A204.1 (cell line): ENCODE data around the gene FIGNL2.
"Not testable (repeated sequence)": the region's sequence is repeated elsewhere in the genome, so short reads cannot be mapped to it uniquely, and the experiment has no call there.

ENCODE experiments used
- FAIRE-seq: peaks from 2 replicates; lab custom pipeline; 2012; peaks lifted over from hg19 to GRCh38; lab: Jason Lieb, UNC

FIGNL2 gene

DNA sequence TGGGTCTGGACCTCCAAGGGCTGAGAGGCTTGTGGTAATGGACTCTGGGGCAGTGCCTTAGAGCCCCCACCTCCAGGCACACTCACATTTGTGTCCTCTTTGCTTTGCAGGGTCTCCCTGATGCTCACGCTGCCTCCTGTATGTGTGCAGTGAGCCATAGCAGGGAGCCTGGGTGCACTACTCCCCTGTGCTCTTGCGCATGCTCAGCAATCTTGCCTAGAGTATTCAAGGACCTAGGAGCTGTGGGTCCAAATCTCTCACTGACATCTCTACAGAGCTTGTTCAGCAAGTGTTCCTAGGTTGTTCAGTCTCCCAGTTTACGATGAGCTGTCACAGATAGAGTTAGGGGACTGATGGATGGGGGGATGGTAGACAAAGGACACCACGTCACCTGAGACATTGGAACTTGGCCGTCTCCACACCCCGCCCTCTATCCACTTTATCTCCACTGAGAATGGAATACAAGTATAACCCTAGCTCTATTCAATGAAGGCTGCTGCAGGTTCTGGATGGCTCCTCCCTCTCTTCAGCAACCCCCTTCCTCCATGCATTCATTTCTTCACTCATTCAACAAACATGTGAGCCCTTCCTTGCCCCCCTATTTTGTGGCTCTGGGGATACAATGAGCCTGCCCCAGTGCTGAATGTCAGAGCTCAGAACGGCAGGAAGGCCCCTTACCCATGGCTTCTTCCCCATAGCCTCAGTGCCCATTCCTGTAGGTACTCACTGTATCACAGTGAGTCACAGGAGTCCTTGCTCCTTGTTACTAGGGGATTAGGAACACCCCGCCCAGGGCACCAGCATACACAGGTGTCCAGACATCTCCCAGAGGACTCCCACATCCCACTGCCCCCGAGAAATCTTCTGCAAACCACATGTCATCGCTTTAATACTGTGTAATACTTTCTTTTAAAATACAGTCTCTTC lies 31.2 kb downstream of the FIGNL2 start:
- no peak for FAIRE-seq

DNA sequence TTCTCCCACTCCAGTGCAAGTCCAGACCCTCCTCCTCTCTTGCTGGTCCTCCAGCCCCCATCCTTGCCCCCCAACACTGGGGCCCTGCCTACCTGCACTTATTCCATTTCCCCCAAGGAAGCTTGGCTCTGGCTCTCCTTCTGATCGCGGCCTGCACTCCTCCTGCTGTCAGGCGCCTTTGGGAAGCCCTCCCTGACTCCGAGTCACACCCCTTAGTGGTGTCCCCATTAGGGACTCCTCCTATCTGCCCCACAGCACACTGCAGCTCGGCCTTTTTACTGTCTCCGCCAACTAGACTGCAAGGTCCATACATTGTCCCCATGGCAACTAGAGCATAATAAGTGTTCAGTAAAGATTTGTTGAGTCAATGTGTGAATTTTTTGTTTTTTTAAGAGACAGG lies 32.9 kb downstream of the FIGNL2 start:
- no peak for FAIRE-seq

DNA sequence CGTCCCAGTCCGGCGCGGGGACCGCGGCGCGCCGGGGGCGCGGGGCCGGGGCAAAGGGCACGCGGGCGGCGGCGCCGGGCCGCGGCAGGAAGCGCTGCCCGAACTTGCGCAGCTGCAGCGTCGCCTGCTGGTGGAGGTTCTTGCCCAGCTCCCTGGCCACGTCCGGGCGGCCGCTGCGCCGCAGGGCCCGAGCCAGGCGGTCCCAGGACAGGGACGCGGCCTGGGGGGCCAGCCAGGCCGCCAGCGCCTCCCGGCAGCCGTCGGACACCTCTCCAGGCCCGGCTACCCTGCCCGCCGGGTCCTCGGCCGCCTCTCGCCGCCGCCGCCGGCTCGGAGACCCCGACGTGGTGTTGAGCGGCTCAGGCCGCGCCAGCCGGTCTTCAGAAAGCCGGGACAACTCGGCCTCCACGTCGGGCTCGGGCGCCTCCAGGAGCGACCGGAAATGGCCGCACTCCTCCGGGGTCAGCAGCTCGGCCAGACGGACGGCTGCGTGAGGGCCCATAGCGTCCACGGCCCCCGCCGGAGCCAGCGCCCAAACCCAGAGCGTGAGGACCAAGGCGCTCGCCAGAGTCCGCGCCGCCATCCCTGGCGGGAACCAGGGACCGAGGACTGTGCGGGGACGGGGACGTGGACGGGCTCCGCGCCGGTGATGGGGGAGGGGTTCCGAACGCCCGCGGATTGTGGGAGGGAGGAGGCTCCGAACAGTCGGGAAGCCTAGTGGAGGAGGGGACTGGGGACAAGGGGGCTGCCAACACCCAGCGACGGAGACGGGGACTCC lies 34.0 kb downstream of the FIGNL2 start:
- FAIRE-seq = no peak

DNA sequence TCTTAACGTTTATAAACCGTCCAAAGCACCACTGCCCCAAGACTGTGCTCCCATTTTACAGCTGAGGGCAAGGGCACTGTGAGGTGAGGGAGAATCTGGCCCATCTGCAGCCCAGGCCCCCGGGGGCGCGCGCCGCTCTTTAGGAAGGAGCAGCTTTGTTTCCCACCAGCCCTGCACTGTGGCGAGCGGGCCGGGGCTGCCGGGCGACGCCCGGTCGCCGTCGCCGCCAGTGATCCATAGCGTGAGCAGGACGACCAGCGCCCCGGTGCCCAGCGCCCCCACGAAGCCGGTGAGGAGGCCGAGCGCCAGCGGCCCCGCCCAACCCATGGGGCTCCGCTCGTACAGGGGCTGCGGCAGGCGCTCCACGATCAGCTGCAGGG lies 34.6 kb downstream of the FIGNL2 start:
- FAIRE-seq = no peak

DNA sequence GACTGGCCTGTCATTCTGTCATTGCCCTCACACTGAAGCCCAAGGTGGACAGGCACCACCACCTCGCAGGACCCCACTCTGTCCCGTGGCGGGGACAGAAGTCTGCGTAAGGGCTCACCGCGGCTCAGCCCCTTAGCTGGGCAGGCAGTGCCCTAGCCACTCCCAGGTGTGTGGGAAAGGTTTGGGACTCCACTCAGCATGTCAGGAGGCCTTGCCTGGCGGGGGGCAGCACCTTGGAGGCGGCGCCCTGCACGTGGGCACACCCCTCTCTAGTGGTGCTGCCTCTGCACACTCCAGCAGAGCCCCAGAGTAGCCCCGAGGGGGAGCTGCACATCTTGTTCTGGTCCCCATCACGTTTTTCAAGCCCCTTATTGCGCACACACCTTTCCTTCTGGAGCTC lies 35.6 kb downstream of the FIGNL2 start:
- FAIRE-seq = no peak

DNA sequence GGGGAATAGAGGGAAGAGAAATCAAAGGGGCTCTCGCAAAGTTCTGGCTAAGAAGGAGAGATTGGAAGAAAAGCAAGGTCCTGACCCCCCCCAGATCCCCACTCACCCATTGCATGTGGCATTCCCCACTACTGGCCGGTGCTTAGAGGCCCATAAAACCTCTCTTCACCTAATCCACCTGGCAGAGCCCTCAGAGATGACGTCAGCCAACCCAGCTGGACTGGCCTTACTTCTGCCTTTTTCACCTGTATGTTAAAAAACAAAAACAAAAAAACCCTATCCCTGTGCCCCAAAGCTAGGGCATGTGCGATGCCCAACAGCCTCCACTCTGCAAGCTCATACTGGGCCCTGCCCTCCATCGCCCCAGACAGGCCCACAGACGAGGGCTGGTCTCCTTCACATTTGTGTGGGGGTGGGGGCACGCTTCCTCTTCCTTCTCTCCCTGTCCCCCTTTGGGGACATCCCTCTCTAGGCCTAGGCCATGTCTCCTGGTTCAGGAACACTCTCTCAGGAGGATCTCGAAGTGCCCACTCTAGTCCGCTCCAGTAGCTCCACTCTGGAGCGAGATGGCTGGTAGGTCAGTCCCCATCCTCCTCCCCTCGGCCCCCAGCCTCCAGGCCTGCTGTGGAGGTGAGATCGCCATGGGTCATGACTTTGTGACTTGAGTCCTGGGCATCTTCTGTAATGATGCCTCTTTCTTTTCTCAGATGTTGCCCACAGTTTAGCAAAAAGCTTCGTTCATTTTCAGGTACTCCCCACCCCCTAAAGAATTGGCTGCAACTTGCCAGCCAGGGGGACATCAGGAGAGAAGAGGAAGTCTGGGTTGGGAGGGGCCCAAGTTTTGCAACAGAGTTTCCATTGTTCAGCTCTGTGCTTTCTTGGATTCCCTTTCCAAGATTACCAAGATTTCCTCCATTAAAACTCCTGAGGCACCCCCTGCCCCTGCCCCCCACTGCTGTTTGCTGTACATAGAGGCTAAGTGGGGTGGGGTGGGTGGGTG lies 37.0 kb downstream of the FIGNL2 start:
- no peak for FAIRE-seq

DNA sequence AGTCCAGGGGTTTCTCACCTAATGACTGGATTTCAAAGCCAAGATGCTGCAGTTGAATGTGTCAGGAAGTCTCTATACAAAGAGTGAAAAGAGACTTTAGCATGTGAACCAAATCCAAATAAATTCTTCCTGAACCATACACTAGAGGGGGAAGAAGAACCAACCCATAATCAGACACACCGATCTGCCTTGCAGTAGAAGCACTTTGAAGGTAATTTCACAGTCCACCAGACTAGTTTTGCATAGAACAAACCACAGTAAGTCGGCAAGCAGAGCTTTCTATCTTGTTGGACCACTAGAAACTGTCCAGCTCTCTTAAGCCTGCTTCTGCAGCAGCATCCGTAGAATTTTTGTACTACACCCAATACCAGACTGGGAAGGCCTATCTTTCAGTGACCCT lies 39.3 kb downstream of the FIGNL2 start:
- FAIRE-seq = no peak

DNA sequence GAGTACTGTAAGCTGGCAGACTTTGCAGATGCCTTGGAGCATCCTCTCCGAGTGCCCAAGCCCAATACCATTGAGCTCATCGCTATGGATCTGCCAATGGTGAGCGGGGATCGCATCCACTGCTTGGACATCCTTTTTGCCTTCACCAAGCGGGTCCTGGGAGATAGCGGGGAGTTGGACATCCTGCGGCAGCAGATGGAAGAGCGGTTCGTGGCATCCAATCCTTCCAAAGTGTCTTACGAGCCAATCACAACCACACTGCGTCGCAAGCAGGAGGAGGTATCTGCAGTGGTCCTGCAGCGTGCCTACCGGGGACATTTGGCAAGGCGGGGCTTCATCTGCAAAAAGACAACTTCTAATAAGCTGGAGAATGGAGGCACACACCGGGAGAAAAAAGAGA lies 41.6 kb downstream of the FIGNL2 start:
- no peak for FAIRE-seq

DNA sequence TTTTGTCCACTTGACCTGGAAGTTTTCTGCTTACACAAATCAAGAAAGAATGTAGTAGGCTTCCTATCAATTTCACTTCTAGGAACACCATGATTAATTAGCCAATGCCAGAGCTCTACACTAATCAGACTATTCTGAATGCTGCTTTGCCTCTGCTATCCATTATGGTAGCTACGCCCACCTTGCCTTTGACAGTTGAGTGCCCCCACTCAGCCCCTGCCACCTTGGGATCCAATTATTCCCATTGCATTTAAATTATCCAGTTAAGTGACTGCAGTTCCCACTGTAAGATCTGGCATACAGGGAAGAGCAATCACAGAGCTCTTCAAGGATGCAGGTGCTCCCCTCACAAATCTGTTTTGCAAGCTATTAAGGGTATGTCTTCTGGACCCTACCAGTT lies 47.5 kb downstream of the FIGNL2 start:
- FAIRE-seq = no peak

DNA sequence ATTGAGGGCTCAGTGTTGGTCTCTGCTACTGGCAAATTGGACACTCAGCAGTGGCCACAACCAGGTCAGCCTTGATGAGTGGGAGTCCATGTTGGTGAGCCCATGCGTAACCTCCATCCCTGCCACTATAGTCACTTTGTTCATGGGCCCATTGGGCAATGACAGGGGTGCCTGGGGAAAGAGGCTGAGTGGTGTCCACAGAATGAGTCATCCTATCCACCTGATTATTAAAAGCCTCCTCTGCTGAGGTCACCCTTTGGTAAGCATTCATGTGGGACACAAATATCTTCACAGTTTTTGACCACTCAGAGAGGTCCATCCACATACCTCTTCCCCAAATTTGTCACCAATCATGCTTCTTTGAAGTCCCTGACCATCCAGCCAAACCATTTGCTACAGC lies 50.0 kb downstream of the FIGNL2 start:
- no peak for FAIRE-seq

DNA sequence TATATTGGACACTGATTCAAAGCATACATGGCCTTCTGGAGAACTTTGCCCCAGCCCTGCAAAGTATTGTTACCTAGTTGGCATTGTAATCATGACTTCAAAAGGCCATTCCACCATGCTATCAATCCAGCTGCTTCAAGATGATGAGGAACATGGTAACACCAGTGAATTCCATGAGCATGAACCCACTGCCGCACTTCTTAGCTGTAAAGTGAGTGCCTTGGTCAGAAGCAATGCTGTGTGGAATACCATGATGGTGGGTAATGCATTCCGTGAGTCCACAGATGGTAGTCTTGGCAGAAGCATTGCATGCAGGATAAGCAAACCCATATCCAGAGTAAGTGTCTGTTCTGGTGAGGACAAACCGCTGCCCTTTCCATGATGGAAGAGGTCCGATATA lies 50.5 kb downstream of the FIGNL2 start:
- not testable (repeated sequence) for FAIRE-seq

DNA sequence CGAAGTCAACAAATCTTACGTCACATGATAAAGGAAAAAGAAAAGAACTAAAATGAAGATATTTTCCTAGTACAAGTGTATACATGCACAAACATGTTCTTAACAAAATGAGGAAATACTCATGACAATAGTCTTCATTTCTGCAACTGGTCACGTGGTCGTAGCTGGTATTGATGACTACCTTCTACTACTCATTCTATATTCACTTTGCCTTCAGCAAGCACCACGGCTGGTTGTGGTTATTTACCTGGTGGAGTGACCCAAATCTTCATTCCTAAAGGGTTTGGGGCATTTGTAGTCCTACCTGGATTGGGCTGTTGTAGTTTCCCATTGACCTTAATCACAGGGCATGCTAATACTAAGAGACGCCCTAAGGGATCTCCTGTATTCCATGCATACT lies 51.2 kb downstream of the FIGNL2 start:
- no peak for FAIRE-seq

DNA sequence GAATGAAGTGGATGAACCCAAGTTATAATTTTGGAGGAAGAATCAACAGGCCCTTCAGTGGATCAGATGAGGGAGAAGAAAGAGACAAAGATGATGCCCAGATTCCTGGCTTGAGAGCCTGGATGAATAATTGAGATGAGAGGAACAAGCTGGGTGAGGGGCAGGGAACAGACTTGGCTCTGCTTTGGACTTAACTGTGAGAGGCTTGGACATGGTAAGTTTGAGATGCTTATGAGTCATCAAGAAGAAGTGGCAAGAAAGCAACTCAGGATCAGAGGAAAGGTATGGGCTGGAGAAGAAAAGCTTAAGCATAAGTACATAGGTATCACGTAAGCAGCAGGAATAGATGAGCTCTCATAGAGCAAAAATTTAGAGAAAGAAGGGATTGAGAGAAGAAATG lies 55.3 kb downstream of the FIGNL2 start:
- FAIRE-seq = no peak

DNA sequence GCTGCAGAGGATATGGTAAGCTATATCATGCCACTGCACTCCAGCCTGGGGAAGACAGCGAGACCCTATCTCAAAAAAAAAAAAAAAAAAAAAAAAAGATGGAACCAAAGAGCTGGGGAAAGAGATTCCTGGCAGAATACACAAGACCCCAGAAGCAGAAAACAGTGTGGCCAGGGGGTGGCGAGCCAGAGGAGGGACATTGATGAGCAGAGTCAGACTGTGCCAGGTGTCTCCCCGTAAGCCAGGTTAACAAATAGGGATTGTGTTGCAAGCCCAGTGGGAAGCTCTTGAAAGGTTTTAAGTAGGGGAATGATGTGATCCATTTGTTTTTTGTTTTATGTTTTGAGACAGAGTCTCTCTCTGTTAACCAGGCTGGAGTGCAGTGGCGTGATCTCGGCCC lies 56.1 kb downstream of the FIGNL2 start:
- no peak for FAIRE-seq

DNA sequence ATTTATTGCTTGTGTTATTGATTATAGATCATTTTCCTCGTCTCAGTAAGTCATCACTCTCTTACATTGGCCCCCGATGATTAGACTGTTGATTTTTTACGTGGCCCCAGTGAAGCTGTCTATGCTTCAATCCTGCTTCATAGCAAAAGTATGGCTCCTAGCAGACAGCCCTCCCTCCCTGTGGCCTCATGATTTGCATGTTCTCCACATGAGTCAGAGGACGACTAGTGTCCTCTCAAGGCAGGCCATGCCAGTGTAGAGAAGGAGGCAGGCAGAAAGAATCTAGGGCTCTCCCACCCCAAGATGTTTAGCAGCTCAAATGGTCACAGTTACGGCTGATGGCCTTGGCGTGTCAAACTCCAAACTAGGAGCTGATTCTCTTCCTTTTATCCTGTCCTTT lies 59.6 kb downstream of the FIGNL2 start:
- FAIRE-seq = no peak

DNA sequence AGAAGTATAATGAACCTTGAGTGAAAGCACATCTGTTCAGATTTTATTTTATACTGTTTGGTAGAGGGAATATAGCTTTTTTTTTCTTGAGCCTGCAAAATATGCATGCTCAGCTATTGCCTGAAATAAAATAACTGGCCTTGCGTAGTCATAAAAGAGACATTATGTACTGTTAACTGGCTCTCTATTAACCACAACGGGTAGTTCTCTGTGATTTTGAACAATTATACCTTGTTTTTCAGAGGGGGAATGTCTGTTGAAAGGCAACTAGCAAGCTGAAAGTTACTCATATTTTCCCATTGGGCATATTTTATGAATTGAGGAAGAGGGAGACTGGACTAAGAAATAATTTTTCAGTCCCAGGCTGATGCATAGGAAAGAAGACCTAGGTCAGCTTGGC lies 62.6 kb downstream of the FIGNL2 start:
- FAIRE-seq = no peak

DNA sequence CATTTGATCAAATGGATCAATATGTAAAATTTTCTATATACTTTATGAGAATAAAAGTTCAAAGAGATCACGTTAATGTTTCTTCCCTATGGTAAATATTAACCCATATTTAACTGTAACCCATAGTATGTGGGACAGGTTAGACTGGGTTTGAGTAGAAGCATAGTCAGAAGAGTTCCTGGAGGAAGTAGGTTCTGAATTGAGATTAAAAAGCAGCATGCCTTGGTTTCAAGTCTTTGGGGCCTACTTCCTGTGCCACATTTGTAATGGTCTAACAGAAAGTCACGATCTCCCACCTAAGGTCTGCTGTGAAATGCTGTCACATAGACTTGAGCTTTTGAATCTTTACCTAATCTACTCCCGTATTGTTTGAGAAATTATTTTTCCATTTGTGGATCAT lies 63.8 kb downstream of the FIGNL2 start:
- FAIRE-seq = no peak

DNA sequence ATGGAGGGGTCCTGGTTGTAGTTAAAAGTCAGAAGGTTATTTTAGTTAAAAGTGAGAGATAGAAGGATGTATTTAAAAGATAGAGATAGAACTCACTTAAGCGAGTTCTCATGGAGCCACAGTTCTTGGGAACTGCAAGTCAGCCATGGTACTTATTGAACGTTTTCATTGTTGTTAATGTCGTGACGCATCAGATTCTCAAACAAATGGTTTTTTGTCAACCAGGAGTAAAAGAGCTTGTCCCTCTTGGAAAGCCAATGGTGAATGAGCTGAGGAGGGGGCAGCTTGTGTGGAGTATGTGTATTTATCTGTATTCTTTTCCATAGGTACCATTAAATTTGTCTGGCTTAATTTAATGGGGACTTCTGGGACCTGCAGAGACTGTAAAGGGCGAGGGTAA lies 68.6 kb downstream of the FIGNL2 start:
- FAIRE-seq = no peak

DNA sequence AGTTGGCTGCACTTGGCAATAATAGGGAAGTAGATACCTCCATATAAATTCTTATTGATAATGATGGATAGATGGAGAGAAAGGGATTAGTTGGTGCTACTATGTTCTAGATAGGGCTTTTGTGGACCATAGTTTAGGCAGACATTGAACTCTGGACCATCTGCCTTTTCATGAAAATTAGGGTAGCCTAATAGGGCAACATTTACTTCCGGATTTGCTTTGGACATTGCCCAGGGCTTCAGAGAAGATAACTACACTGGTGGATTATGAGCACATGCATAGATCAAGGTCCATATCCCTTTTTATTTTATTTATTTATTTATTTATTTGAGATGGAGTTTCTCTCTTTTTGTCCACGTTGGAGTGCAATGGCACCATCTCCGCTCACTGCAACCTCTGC lies 70.5 kb downstream of the FIGNL2 start:
- no peak for FAIRE-seq

DNA sequence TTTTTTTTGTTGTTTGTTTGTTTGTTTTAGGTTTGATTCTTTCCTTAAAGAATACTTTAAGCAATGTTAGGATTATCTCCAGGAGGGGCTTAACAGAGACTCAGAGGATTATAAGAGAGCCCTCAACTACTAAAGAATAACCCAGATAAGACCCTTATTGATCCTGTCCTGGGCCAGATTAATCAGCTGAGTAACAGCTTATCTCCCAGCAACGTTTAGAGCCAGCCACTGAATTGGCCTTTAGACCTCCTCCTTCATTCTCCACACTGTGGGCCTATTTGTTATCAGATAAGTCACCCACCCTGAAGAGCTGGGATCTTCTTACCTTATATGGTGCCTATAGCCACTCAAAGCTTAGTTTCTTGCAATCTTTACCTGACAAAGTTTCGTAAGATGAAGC lies 71.1 kb downstream of the FIGNL2 start:
- FAIRE-seq = no peak

DNA sequence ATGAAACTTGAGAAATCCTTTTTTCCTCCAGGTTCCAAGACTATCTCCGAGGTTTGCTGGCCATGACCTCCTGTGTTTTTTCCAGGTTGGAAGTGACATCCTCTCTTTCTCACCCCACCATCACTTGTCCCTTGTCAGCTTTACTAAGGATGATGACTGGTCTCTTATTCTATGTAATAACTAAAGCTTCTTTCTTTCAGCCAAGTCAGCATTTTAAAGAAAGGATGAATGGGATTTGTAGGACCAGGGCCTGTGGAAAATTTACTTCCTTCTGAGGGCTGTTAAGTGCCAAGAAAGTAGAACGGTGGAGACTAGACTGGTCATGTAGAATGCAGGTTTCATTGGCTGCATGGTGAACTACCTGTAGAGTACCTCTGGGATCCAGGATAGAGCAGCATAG lies 73.6 kb downstream of the FIGNL2 start:
- no peak for FAIRE-seq

DNA sequence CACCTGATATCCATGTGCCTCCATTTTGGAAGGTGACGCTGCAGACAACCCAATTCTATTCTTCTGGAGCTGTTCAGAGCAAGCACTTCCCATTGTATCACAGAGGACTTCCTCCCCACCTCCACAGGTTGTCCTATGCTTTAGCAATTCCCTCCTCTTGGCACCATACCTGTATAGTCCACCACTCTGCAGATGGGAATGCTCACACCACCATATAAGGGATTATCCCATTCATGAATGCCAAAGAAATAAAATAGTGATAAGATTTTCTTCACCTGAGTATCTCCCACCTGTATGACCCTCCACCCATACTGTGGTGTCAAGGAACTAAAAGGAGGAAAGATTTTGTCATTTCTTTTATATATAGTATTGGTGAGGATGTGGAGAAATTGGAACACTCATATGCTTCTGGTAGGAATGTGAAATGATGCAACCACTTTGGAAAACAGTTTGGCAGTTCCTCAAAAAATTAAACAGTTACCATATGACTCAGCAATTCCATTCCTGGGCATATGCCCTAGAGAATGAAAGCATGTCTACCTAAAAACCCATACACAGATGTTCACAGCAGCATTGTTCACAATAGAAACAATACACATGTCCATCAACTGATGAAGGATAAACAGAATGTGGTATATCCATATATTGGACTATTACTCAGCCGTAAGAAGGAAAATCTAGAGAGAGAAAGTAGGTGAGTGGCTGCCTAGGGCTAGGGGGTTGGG lies 75.2 kb downstream of the FIGNL2 start:
- no peak for FAIRE-seq
